ENCODE results near the gene MAN1A1. TPM values are rescaled to one million over a fixed set of nuclear protein-coding genes. Genes with fewer than 3 reads are reported as not detected.
A peak's percentile ranks its signal among the peaks of the same experiment; 100 is the strongest.

Gene MAN1A1
- polyA plus RNA-seq, 10 donors = 27.9 to 44.8 (median 37.2) TPM

DNA sequence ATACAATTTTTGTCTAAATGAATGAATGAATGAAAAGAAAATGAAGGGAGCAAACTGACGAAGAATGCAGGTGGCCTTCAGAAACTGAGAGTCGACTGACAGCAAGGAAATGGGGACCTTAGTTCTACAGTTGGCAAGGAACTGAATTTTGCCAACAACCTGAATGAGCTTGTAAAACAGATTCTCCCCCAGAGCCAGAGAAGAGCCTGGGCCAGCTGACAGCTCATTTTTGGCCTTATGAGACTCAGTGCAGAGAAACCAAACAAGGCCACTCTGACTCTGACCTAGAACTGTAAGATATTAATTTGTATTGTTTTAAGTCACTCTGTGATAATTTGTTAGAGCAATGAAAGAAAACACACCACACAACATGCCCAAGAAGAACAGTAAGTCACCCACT lies 21.8 kb downstream of the MAN1A1 start:
- DNase-seq = no peak

DNA sequence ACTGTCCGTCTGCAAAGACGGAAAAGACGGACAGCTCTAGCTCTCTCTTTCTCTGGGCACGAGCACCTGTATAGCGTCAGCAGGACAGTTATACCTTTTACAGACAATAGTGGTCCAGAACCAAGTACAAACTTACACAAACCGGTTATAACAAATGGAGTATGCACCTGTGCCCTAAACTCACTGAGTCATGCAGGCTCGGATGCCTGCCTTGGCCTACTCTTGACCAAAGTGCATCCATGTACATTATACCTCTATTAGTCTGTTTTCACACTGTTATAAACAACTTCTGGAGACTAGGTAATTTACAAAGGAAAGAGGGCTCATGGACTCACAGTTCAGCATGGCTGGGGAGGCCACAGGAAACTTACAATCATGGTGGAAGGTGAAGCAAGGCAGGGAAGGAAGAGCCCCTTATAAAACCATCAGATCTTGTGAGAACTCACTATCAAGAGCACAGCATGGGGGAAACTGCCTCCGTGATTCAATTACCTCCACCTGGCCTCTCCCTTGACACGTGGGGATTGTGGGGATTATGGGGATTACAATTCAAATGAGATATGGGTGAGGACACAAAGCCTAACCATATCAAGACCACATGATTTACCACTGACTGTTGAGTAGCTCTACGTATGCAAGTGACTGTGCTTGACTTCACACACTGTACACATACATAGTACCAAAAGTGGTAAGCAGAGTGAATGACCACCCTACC lies 23.1 kb downstream of the MAN1A1 start:
- no peak for DNase-seq

GRCh38 chr6:119325559-119326265 lies 23.8 kb downstream of the MAN1A1 start:
- no peak for DNase-seq

DNA sequence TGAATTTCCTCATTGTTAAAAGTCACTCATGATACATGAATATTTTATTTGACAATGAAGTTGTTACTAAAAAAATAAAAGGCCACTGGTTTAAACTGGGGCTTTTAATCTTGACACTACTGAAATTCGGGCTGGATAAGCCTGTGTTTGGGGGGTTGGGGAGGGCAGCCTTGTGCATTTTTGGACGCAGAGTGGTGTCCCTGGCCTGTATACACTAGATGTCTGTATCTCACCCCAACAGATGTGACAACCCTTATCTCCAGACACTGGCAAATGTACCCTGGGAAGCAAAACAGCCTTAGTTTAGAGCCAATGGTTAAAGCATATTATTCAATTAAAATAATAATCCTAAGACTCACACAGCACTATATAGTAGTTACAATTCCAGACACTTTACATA lies 24.8 kb downstream of the MAN1A1 start:
- DNase-seq = no peak

DNA sequence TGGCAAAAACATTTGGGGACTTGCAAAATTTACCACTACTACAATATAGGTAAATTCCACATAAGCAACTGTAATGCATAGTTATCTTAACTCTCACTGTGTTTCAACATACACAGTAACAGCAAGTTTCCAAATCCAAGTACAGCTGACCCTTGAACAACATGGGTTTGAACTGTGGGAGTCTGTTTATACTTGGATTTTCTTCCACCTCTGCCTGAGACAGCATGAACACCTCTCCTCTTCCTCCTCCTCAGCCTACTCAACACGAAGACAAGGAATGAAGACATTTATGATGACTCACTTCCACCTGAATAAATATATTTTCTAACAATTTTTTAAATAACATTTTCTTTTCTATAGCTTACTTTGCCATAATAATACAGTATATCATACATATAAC lies 25.6 kb downstream of the MAN1A1 start:
- DNase-seq = no peak

GRCh38 chr6:119323478-119323877 lies 26.1 kb downstream of the MAN1A1 start:
- no peak for DNase-seq

DNA sequence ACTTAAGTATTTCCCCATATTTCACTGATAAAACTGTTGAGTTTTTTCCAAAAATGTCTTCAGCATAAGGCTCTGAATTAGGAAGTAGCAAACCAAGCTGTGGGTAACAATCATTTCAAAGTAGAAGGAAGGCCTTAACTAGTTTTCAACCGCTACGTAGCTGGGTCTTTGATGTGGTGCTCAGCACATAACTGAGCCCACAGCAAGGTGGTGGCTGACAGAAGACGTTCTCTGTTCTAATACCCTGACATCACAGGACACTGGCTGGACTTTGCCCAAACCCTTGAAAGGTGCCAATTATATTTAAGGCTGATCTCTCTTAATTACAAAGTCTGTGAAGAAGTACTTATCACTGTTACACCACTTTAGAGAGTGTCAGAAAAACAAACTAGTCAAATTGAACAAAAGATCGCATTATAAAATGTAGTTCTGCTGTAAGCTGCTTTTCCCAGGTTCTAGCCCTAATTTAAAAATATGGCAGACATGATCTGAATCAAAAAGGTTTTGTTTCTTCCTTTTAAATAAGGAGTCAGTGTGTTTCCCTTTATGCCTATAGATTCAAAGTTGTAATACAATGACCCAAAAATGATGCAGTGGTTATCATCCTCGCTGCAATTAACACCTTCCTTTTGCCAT lies 26.7 kb downstream of the MAN1A1 start:
- DNase-seq = no peak

DNA sequence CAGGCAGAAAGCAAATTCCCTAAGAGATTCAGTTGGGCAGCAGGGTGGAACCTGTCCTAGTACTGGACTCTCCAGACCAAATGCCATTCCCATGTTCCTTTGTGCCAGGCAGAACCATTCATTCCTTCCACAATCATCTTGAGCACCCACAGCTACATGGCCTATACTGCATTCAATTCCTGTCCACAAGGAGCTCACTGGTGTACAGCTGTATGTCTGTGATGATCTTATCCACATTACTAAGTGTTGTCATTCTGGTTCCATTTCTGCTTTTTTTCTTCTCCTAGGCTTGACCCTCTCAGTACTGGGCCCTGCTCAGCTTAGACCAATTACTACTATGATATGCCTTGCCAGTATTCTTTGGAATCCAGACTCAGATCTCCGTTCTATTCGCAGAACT lies 27.5 kb downstream of the MAN1A1 start:
- DNase-seq = no peak

GRCh38 chr6:119319694-119320093 lies 29.9 kb downstream of the MAN1A1 start:
- DNase-seq = no peak

DNA sequence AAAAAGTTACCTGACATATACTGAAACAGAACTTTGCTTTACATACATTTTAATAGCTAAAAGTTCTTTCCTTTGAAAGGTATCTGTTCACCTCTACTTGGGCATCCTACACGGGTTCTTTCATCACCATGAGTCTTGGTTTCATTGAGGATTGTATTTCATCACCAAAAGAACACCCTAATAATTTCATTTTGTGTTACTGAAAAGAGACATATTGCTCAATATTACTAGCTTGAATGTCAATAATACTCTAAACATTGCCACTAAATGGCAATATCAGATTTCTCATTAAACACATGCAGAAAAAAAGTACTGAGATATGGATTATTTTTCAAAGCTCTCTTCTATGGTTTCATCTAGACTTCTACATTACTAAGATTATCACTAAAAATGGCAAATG lies 30.8 kb downstream of the MAN1A1 start:
- no peak for DNase-seq

- DNase-seq = no peak
Observed at GRCh38 chr6:119318176-119318575, 31.4 kb downstream of the MAN1A1 start.

DNA sequence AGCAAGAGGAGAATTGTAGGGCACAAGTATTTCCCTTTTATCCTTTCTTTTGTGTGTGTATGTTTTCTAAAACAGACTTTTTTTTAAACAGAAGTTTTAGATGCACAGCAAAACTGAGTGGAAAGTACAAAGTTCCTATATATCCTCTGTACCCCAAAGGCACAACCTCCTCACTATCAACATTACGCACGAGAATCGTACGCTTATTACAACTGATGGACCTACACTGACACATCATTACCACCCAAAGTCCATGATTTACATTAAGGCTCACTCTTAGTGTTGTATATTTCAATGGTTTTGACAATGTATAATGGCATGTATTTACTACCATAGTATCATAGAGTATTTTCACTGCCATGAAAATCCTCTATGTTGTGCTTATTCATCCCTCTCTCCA lies 32.6 kb downstream of the MAN1A1 start:
- no peak for DNase-seq

GRCh38 chr6:119314885-119315272 lies 34.7 kb downstream of the MAN1A1 start:
- no peak for DNase-seq

DNA sequence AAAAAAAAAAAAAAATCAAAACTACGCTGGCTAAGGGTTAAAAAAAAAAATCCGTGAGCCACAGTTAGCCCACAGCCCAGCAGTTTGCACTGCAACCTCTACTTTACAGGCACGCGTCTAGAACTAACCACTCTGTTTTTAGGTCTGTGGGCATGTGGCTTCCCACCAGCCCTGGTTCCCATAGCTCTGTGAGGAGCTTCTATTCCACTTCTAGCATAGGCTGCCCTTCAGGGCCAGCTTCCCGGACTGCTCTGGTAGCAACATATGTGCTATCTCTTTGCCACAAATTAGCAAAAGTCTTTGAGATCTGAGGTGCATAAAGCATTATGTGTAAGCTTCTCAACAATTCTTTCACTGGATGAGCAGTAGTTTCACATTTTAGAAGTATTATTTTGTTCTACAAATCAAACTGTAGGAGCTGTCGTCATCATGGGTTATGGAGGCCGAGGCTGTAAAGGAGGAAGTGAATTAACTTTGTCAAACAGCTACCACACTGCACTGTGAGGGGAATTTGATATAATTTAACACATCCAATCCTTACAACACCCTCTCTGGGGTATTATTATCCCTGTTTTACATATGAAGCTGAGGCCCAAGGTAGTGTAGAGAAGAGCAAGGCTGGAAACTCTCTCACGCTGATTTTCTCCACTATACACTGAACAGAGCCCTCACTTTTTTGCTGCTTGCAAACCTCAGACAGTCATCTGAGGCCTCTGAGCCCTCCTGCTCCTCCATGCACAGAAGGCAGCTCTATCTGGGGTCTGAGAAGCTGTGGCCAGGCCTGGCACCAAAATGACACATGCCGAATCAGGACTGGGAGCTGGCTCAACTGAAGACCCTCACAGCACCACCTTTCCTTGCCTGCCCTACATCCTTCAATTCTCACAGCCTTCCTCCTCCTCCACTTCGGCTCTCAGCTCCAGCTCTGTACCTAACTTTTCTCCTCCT lies 35.4 kb downstream of the MAN1A1 start:
- DNase-seq = peak in 1 of 3 donors; percentile 51

GRCh38 chr6:119312875-119313338 lies 36.7 kb downstream of the MAN1A1 start:
- no peak for DNase-seq

DNA sequence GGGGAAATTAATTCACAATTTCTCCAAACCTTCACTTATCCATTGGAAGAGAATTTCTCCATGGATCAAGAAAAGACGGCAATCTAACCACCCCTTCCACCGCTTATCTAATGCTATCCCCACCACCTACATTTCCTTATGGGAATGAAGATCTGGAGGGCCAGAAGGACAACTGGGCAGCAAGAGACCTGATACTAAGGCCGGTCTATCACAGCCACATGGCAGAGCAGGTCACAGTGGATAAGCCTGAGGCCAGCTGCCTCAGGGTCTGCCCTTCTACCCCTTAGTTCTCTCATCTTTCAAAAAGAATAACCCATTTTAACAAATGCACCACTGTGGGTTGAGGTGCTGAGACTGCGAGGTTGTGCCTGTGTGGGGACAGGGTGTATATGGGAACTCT lies 37.1 kb downstream of the MAN1A1 start:
- DNase-seq = no peak

- DNase-seq = no peak
Observed at GRCh38 chr6:119311514-119312142, 37.9 kb downstream of the MAN1A1 start.

DNA sequence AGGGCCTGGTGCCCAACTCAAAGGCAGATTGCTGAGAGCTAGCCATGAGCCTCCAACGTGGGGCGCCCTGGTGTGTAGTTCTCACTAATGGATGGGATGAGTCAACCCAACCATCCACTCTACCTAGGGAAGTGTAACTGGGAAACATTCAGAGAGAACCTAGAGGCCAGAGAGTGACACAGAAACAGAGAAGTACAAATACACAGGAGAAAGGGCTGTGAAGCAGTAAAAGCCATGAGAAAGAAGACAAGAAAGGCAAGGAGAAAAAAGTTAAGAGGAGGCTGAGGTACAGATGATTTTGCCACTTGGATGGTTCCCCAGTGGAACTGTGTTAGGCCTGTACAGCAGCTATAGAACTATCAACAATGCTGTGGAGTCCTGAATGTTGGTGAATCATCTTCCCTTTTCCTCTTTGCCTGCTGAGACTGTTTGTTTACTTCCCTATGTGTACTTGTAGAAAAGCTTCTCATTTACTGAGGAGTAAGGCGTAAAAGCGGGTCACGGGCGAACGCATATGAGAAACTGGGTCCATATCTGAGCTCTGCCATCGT lies 39.0 kb downstream of the MAN1A1 start:
- no peak for DNase-seq

GRCh38 chr6:119308991-119309657 lies 40.4 kb downstream of the MAN1A1 start:
- DNase-seq = no peak

- peak in 1 of 3 donors; percentile 60 for DNase-seq
Observed at GRCh38 chr6:119308048-119308570, 41.5 kb downstream of the MAN1A1 start.

Data from muscle of back (tissue), 11 donors.